Medulla oblongata (tissue), 1 donor: ENCODE measurements around the gene CD96.
"Not testable (repeated sequence)": the region's sequence is repeated elsewhere in the genome, so short reads cannot be mapped to it uniquely, and the experiment has no call there.

ENCODE experiments used
- DNase-seq: peaks from one replicate; pipeline ENCODE4 v3.0.0-alpha.2; 2015; ENCODE audit errors: extremely low spot score

The CD96 gene

GRCh38 chr3:111619833-111620232, 77.8 kb downstream of the CD96 start:
- DNase-seq: no peak

GRCh38 chr3:111621535-111621934, 79.5 kb downstream of the CD96 start:
- DNase-seq: no peak

GRCh38 chr3:111627092-111627491, 85.1 kb downstream of the CD96 start:
- DNase-seq: no peak

GRCh38 chr3:111629018-111629417, 87.0 kb downstream of the CD96 start:
- not testable (repeated sequence) for DNase-seq

- not testable (repeated sequence) for DNase-seq
Measured at GRCh38 chr3:111630638-111631037, 88.6 kb downstream of the CD96 start.

- no peak for DNase-seq
Measured at GRCh38 chr3:111635403-111635802, 93.4 kb downstream of the CD96 start.

GRCh38 chr3:111636366-111636885, 94.4 kb downstream of the CD96 start:
- DNase-seq: no peak

- no peak for DNase-seq
Measured at GRCh38 chr3:111639316-111639715, 97.3 kb downstream of the CD96 start.

- DNase-seq: no peak
Measured at GRCh38 chr3:111648991-111649579, 107.1 kb downstream of the CD96 start.

- DNase-seq: no peak
Measured at GRCh38 chr3:111650378-111651275, 108.6 kb downstream of the CD96 start.

GRCh38 chr3:111652492-111653180, 110.6 kb downstream of the CD96 start:
- no peak for DNase-seq

GRCh38 chr3:111653766-111654165, 111.8 kb downstream of the CD96 start:
- no peak for DNase-seq

GRCh38 chr3:111662012-111662411, 120.0 kb downstream of the CD96 start:
- DNase-seq: no peak

- no peak for DNase-seq
Measured at GRCh38 chr3:111662907-111663306, 120.9 kb downstream of the CD96 start.

- DNase-seq: no peak
Measured at GRCh38 chr3:111666041-111666735, 124.2 kb downstream of the CD96 start.

GRCh38 chr3:111667170-111667569, 125.2 kb downstream of the CD96 start:
- DNase-seq: no peak

- DNase-seq: peak; percentile 90
Measured at GRCh38 chr3:111667621-111668239, 125.7 kb downstream of the CD96 start.

GRCh38 chr3:111668326-111668725, 126.3 kb downstream of the CD96 start:
- DNase-seq: no peak

- peak; percentile 70 for DNase-seq
Measured at GRCh38 chr3:111668888-111669488, 127.0 kb downstream of the CD96 start.

GRCh38 chr3:111669926-111670630, 128.1 kb downstream of the CD96 start:
- no peak for DNase-seq
